ENCODE measurements around the gene SPATA24.
"Not testable (repeated sequence)": the region's sequence is repeated elsewhere in the genome, so short reads cannot be mapped to it uniquely, and the experiment has no call there.

SPATA24 gene

DNA sequence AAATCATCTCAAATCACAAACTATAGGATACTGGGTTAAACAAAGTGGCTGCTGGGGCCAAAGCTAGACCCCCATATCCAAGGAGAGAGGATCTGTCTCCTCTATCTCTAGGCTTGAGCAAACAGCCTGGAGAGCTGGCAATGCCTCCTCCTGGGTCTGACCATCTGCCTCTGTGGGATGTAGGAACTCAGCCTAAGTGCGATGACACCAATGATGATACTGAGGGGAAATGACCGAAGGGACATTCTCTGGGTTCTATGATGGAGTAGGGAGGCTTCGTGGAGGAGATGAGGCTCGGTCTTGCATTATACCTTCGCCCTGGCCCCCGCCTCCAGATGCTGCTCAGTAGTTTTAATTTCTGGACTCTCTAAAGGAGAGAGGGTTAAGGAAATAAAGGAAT is 9.3 kb upstream of the SPATA24 start:
- no peaks in the 10 kb centered on the region for H3K27me3 ChIP-seq (replicated peaks in 2 of 5; ENCODE audit: control insufficient read depth in 4 of 5, insufficient read depth in 5 of 5, low read length in 4 of 5)
- POLR2A ChIA-PET, result no interaction called here
- no peak for DNase-seq
- peaks cover 0 to 10% (median 5%) of the 10 kb centered on the region in 4 experiments for H3K36me3 ChIP-seq (ENCODE audit: control insufficient read depth in 4 of 4, insufficient read depth in 4 of 4, low read length in 3 of 4)
- H3K9me3 ChIP-seq (ENCODE audit: control extremely low read depth in 1 of 5, control insufficient read depth in 4 of 5, insufficient read depth in 2 of 5, low read depth in 1 of 5, low read length in 4 of 5), result no peaks in the 10 kb centered on the region
- CTCF ChIA-PET, result interaction anchor here (1.1 to 17.0 kb wide), 4 partner anchors 6 to 101 kb away, joined by 3 to 359 read pairs (median 28); no protein-coding TSS in a partner anchor
- no peak overlapping the region for H3K4me3 ChIP-seq (ENCODE audit: control insufficient read depth in 1 of 7, extremely low read depth in 1 of 7, insufficient read depth in 4 of 7, low read depth in 2 of 7, low read length in 6 of 7)
- peaks cover 4 to 35% (median 25%) of the 10 kb centered on the region in 4 experiments for H3K4me1 ChIP-seq (ENCODE audit: control extremely low read depth in 1 of 4, control insufficient read depth in 4 of 4, insufficient read depth in 4 of 4, low read length in 3 of 4)
- 100% methylated on average over 1 of the region's 6 CpGs for WGBS (ENCODE audit: insufficient coverage)
- H3K27ac ChIP-seq (ENCODE audit: insufficient read depth in 1 of 2, low read depth in 1 of 2, low read length in 2 of 2, poor library complexity in 1 of 2, severe bottlenecking in 2 of 2), result no peak overlapping the region

- POLR2A ChIA-PET, result no interaction called here
- CTCF ChIA-PET, result interaction anchor here (1.1 to 17.0 kb wide), 6 partner anchors 8 to 221 kb away, joined by 3 to 359 read pairs (median 18); no protein-coding TSS in a partner anchor
Observed at GRCh38 chr5:139410993-139411828, 7.3 kb upstream of the SPATA24 start.

DNA sequence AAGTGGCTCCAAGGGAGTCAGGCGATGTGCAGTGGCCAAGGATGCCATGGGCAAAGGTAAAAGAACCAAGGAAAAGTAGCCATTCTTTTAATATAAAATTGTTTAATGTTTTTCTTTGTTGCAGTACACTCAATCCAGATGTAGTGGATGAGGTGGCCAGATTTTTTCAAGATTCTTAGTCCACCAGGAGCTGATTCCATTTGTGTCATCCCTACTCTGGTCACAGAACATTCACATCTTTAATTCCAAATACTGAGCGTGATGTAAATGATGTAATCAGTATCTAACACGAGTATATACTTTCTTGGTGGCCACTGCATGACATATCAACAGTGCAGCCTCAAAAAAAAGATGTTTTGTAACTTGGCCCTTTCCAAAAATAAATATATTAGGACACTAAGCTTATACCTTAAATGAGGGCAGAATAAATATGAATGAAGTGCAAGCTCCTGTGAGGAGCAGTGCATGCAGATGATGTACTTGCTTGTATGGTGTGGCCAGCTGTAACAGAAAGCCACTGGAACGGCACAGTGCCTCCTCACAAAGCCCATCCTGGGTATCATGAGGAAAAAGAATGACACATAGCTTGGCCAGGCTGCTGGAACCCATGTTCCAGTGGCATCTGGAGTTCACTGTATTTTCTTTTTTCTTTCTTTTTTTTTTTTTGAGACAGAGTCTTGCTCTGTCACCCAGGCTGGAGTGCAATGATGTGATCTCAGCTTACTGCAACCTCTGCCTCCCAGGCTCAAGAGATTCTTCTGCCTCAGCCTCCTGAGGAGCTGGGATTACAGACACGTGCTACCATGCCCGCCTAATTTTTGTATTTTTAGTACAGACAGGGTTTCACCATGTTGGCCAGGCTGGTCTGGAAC is 6.5 kb upstream of the SPATA24 start:
- WGBS (ENCODE audit: insufficient coverage), result 100% methylated on average over 1 of the region's 6 CpGs
- Histone ChIP-seq H3K4me1 (ENCODE audit: control extremely low read depth in 1 of 4, control insufficient read depth in 4 of 4, insufficient read depth in 4 of 4, low read length in 3 of 4) (peaks cover 3 to 20% (median 9%) of the 10 kb centered on the region in 4 experiments), H3K4me3 (ENCODE audit: control insufficient read depth in 1 of 7, extremely low read depth in 1 of 7, insufficient read depth in 4 of 7, low read depth in 2 of 7, low read length in 6 of 7) (no peak overlapping the region), H3K36me3 (ENCODE audit: control insufficient read depth in 4 of 4, insufficient read depth in 4 of 4, low read length in 3 of 4) (peaks cover 0 to 10% (median 2%) of the 10 kb centered on the region in 4 experiments), H3K27me3 (replicated peaks in 2 of 5; ENCODE audit: control insufficient read depth in 4 of 5, insufficient read depth in 5 of 5, low read length in 4 of 5) (no peaks in the 10 kb centered on the region), H3K9me3 (ENCODE audit: control extremely low read depth in 1 of 5, control insufficient read depth in 4 of 5, insufficient read depth in 2 of 5, low read depth in 1 of 5, low read length in 4 of 5) (no peaks in the 10 kb centered on the region), H3K27ac (ENCODE audit: insufficient read depth in 1 of 2, low read depth in 1 of 2, low read length in 2 of 2, poor library complexity in 1 of 2, severe bottlenecking in 2 of 2) (no peak overlapping the region)
- ChIA-PET POLR2A (no interaction called here), CTCF (interaction anchor here (1.1 to 17.0 kb wide), 6 partner anchors 8 to 222 kb away, joined by 3 to 359 read pairs (median 18); no protein-coding TSS in a partner anchor)
- no peak for DNase-seq

More at GRCh38 chr5:139410993-139411828, 7.3 kb upstream of the SPATA24 start:
- H3K4me3 ChIP-seq (ENCODE audit: control insufficient read depth in 1 of 7, extremely low read depth in 1 of 7, insufficient read depth in 4 of 7, low read depth in 2 of 7, low read length in 6 of 7), result no peak overlapping the region
- H3K36me3 ChIP-seq (ENCODE audit: control insufficient read depth in 4 of 4, insufficient read depth in 4 of 4, low read length in 3 of 4), result peaks cover 0 to 10% (median 2%) of the 10 kb centered on the region in 4 experiments
- 98% methylated on average over 10 of the region's 17 CpGs for WGBS (ENCODE audit: insufficient coverage)
- peaks cover 3 to 28% (median 13%) of the 10 kb centered on the region in 4 experiments for H3K4me1 ChIP-seq (ENCODE audit: control extremely low read depth in 1 of 4, control insufficient read depth in 4 of 4, insufficient read depth in 4 of 4, low read length in 3 of 4)
- H3K27me3 ChIP-seq (replicated peaks in 2 of 5; ENCODE audit: control insufficient read depth in 4 of 5, insufficient read depth in 5 of 5, low read length in 4 of 5), result no peaks in the 10 kb centered on the region
- no peak overlapping the region for H3K27ac ChIP-seq (ENCODE audit: insufficient read depth in 1 of 2, low read depth in 1 of 2, low read length in 2 of 2, poor library complexity in 1 of 2, severe bottlenecking in 2 of 2)
- DNase-seq, result no peak
- no peaks in the 10 kb centered on the region for H3K9me3 ChIP-seq (ENCODE audit: control extremely low read depth in 1 of 5, control insufficient read depth in 4 of 5, insufficient read depth in 2 of 5, low read depth in 1 of 5, low read length in 4 of 5)

DNA sequence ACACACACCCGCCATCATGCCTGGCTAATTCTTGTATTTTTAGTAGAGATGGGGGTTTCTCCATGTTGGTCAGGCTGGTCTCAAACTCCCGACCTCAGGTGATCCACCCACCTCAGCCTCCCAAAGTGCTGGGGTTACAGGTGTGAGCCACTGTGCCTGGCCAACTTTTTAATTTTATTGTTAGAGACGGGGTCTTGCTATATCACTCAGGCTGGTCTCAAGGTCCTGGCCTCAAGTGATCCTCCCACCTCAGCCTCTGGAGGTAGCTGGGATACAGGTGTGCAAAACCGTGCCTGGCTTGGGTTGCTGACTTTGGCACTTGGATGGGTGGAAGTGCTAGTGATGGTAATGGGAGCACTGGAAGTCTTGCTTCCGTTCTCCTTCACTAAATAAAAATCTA is 5.2 kb upstream of the SPATA24 start:
- H3K4me3 ChIP-seq (ENCODE audit: control insufficient read depth in 1 of 7, extremely low read depth in 1 of 7, insufficient read depth in 4 of 7, low read depth in 2 of 7, low read length in 6 of 7); H3K27ac ChIP-seq (ENCODE audit: insufficient read depth in 1 of 2, low read depth in 1 of 2, low read length in 2 of 2, poor library complexity in 1 of 2, severe bottlenecking in 2 of 2); H3K36me3 ChIP-seq (ENCODE audit: control insufficient read depth in 4 of 4, insufficient read depth in 4 of 4, low read length in 3 of 4); DNase-seq; H3K9me3 ChIP-seq (ENCODE audit: control extremely low read depth in 1 of 5, control insufficient read depth in 4 of 5, insufficient read depth in 2 of 5, low read depth in 1 of 5, low read length in 4 of 5); H3K27me3 ChIP-seq (replicated peaks in 2 of 5; ENCODE audit: control insufficient read depth in 4 of 5, insufficient read depth in 5 of 5, low read length in 4 of 5); POLR2A ChIA-PET: not testable (repeated sequence)
- peaks cover 5 to 16% (median 11%) of the 10 kb centered on the region in 4 experiments for H3K4me1 ChIP-seq (ENCODE audit: control extremely low read depth in 1 of 4, control insufficient read depth in 4 of 4, insufficient read depth in 4 of 4, low read length in 3 of 4)
- WGBS (ENCODE audit: insufficient coverage), result 100% methylated on average over 1 of the region's 5 CpGs
- CTCF ChIA-PET, result interaction anchor here (3.3 to 6.8 kb wide), 2 partner anchors 10 to 14 kb away, joined by 23 to 53 read pairs; no protein-coding TSS in a partner anchor

DNA sequence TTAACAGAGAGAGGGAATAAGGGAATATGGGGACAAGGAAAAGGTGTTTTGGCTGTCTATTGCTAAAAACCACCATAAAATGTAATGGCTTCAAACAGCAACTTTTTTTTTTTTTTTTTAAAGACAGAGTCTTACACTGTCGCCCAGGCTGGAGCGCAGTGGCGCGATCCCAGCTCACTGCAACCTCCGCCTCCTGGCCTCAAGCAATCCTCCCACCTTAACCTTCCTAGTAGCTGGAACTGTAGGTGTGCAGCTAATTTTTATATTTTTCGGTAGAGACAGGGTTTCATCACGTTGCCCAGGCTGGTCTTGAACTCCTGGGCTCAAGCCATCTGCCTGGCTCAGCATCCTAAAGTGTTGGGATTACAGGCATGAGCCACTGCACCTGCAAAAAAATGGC is 4.3 kb upstream of the SPATA24 start:
- ChIA-PET CTCF (interaction anchor here (0.6 to 6.8 kb wide), 3 partner anchors 11 to 217 kb away, joined by 3 to 53 read pairs (median 4); no protein-coding TSS in a partner anchor), POLR2A (no interaction called here)
- no peaks in the 10 kb centered on the region for H3K9me3 ChIP-seq (ENCODE audit: control extremely low read depth in 1 of 5, control insufficient read depth in 4 of 5, insufficient read depth in 2 of 5, low read depth in 1 of 5, low read length in 4 of 5)
- H3K4me1 ChIP-seq (ENCODE audit: control extremely low read depth in 1 of 4, control insufficient read depth in 4 of 4, insufficient read depth in 4 of 4, low read length in 3 of 4), result peaks cover 11 to 23% (median 16%) of the 10 kb centered on the region in 4 experiments
- no peak overlapping the region for H3K4me3 ChIP-seq (ENCODE audit: control insufficient read depth in 1 of 7, extremely low read depth in 1 of 7, insufficient read depth in 4 of 7, low read depth in 2 of 7, low read length in 6 of 7)
- WGBS (ENCODE audit: insufficient coverage), result 95% methylated on average over 6 of the region's 7 CpGs
- H3K27me3 ChIP-seq (replicated peaks in 2 of 5; ENCODE audit: control insufficient read depth in 4 of 5, insufficient read depth in 5 of 5, low read length in 4 of 5), result no peaks in the 10 kb centered on the region
- DNase-seq, result no peak
- peaks cover 0 to 5% (median 2%) of the 10 kb centered on the region in 4 experiments for H3K36me3 ChIP-seq (ENCODE audit: control insufficient read depth in 4 of 4, insufficient read depth in 4 of 4, low read length in 3 of 4)
- no peak overlapping the region for H3K27ac ChIP-seq (ENCODE audit: insufficient read depth in 1 of 2, low read depth in 1 of 2, low read length in 2 of 2, poor library complexity in 1 of 2, severe bottlenecking in 2 of 2)

GRCh38 chr5:139407517-139407916 is 3.6 kb upstream of the SPATA24 start:
- Histone ChIP-seq H3K27ac (ENCODE audit: insufficient read depth in 1 of 2, low read depth in 1 of 2, low read length in 2 of 2, poor library complexity in 1 of 2, severe bottlenecking in 2 of 2) (no peak overlapping the region), H3K27me3 (replicated peaks in 2 of 5; ENCODE audit: control insufficient read depth in 4 of 5, insufficient read depth in 5 of 5, low read length in 4 of 5) (no peaks in the 10 kb centered on the region), H3K9me3 (ENCODE audit: control extremely low read depth in 1 of 5, control insufficient read depth in 4 of 5, insufficient read depth in 2 of 5, low read depth in 1 of 5, low read length in 4 of 5) (no peaks in the 10 kb centered on the region), H3K4me3 (ENCODE audit: control insufficient read depth in 1 of 7, extremely low read depth in 1 of 7, insufficient read depth in 4 of 7, low read depth in 2 of 7, low read length in 6 of 7) (no peak overlapping the region), H3K4me1 (ENCODE audit: control extremely low read depth in 1 of 4, control insufficient read depth in 4 of 4, insufficient read depth in 4 of 4, low read length in 3 of 4) (peaks cover 15 to 27% (median 21%) of the 10 kb centered on the region in 4 experiments), H3K36me3 (ENCODE audit: control insufficient read depth in 4 of 4, insufficient read depth in 4 of 4, low read length in 3 of 4) (no peaks in the 10 kb centered on the region)
- ChIA-PET POLR2A (no interaction called here), CTCF (interaction anchor here (0.6 to 6.8 kb wide), 7 partner anchors 8 to 419 kb away, joined by 3 to 53 read pairs (median 4); no protein-coding TSS in a partner anchor)
- DNase-seq, result peak in 2 of 3 donors; percentile 34 to 48

Data from common myeloid progenitor, CD34-positive (primary cell).